Hepatocyte (in vitro differentiated cells): ENCODE results near the gene STK32C. TPM values are rescaled to one million over a fixed set of nuclear protein-coding genes. Genes with fewer than 3 reads are reported as not detected.

Experiments
- DNase-seq: peaks from one replicate; pipeline ENCODE4 v3.0.0-alpha.2; 2016; ENCODE audit warnings: low spot score
- H2AFZ ChIP-seq: fragments of 200-600 bp; sonication (generic); 2 replicates; pipeline ENCODE4 v1.6.0; 2016; ENCODE audit warnings: antibody characterized with exemption, mild to moderate bottlenecking
- H3K27ac ChIP-seq: fragments of 200-600 bp; sonication (generic); 2 replicates; pipeline ENCODE4 v1.5.1; 2016; ENCODE audit warnings: mild to moderate bottlenecking
- H3K27me3 ChIP-seq: fragments of 200-600 bp; sonication (generic); 2 replicates; pipeline ENCODE4 v1.6.1; 2016
- H3K36me3 ChIP-seq: fragments of 200-600 bp; sonication (generic); replicated peaks from 2 replicates; pipeline ENCODE4 v1.5.1; 2016; ENCODE audit warnings: low read depth; ENCODE audit not compliant: insufficient read depth
- H3K4me1 ChIP-seq: fragments of 200-600 bp; sonication (generic); 2 replicates; pipeline ENCODE4 v1.5.1; 2016; ENCODE audit warnings: mild to moderate bottlenecking, moderate library complexity; ENCODE audit not compliant: insufficient read depth
- H3K4me2 ChIP-seq: fragments of 200-600 bp; sonication (generic); 2 replicates; pipeline ENCODE4 v1.6.0; 2016
- H3K4me3 ChIP-seq: fragments of 200-600 bp; sonication (generic); 2 replicates; pipeline ENCODE4 v1.5.1; 2016; ENCODE audit warnings: mild to moderate bottlenecking
- H3K79me2 ChIP-seq: fragments of 200-600 bp; sonication (generic); 2 replicates; pipeline ENCODE4 v1.6.0; 2017; ENCODE audit warnings: mild to moderate bottlenecking
- H3K9me2 ChIP-seq: fragments of 200-600 bp; sonication (generic); replicated peaks from 2 replicates; pipeline ENCODE4 v1.6.0; 2017; ENCODE audit warnings: mild to moderate bottlenecking; ENCODE audit not compliant: insufficient read depth
- H3K9me3 ChIP-seq: fragments of 200-600 bp; sonication (generic); 2 replicates; pipeline ENCODE4 v1.5.1; 2016; ENCODE audit warnings: low read depth, mild to moderate bottlenecking
- H4K20me1 ChIP-seq: fragments of 200-600 bp; sonication (generic); 2 replicates; pipeline ENCODE4 v1.6.0; 2016; ENCODE audit warnings: mild to moderate bottlenecking; ENCODE audit not compliant: insufficient read depth, poor library complexity, severe bottlenecking
- CTCF ChIP-seq: fragments of 200-600 bp; sonication (generic); IDR thresholded peaks from 2 replicates; pipeline ENCODE4 v1.5.1; 2016; ENCODE audit warnings: antibody characterized with exemption, mild to moderate bottlenecking; ENCODE audit not compliant: poor library complexity
- EZH2 ChIP-seq: fragments of 200-600 bp; sonication (generic); IDR thresholded peaks from 2 replicates; pipeline ENCODE4 v1.6.1; 2016; ENCODE audit warnings: antibody characterized with exemption, mild to moderate bottlenecking, borderline replicate concordance
- EZH2phosphoT487 ChIP-seq: fragments of 200-600 bp; sonication (generic); IDR thresholded peaks from one replicate; pipeline ENCODE4 v1.6.1; 2018; ENCODE audit warnings: antibody characterized with exemption, mild to moderate bottlenecking, low read depth, moderate library complexity; ENCODE audit not compliant: unreplicated experiment, severe bottlenecking
- WGBS: methylation state at CpG from one replicate; pipeline ENCODE4 v1.1.6; 2016; ENCODE audit warnings: low lambda C conversion rate; ENCODE audit errors: missing lambda C conversion rate; 5-methylcytosine and 5-hydroxymethylcytosine counted together
- polyA plus RNA-seq: library from polyadenylated mRNA; unstranded; fragments of >200 nt; fragmentation: Nextera tagmentation; extraction: Ambion mirVana; gene quantifications from 2 replicates; pipeline ENCODE4 v1.2.1, GENCODE V29; 2016
- total RNA-seq: library from RNA; depleted of rRNA; stranded (reverse); fragments of >200 nt; gene quantifications from 2 replicates; pipeline ENCODE4 v1.2.3, GENCODE V29; 2014

The STK32C gene
- total and polyA plus RNA-seq, 2 experiments from 2014 or later, result 7.9 to 12.2 TPM

GRCh38 chr10:132350391-132350790, 42.6 kb upstream of the STK32C start:
- no peaks in the 10 kb centered on the region for H3K79me2 ChIP-seq
- TF ChIP-seq EZH2phosphoT487, result no peak
- no peak for TF ChIP-seq CTCF
- TF ChIP-seq EZH2, result no peak
- no peak overlapping the region for H3K4me3 ChIP-seq
- no peaks in the 10 kb centered on the region for H3K4me1 ChIP-seq
- WGBS, result 93% methylated on average over 11 of the region's 11 CpGs
- no peak overlapping the region for H3K27ac ChIP-seq
- H4K20me1 ChIP-seq, result no peaks in the 10 kb centered on the region
- H3K4me2 ChIP-seq, result no peak overlapping the region
- no peak for DNase-seq
- H3K36me3 ChIP-seq, result no peaks in the 10 kb centered on the region
- no peaks in the 10 kb centered on the region for H3K9me3 ChIP-seq
- no peaks in the 10 kb centered on the region for H3K27me3 ChIP-seq
- H2AFZ ChIP-seq, result no peak overlapping the region
- no peaks in the 10 kb centered on the region for H3K9me2 ChIP-seq

GRCh38 chr10:132349766-132350165, 42.0 kb upstream of the STK32C start:
- no peaks in the 10 kb centered on the region for H3K27me3 ChIP-seq
- H3K27ac ChIP-seq, result no peak overlapping the region
- H3K4me2 ChIP-seq, result no peak overlapping the region
- no peaks in the 10 kb centered on the region for H3K9me2 ChIP-seq
- no peak for DNase-seq
- H3K36me3 ChIP-seq, result no peaks in the 10 kb centered on the region
- no peaks in the 10 kb centered on the region for H3K9me3 ChIP-seq
- H2AFZ ChIP-seq, result no peak overlapping the region
- WGBS, result 93% methylated on average over 6 of the region's 6 CpGs
- no peaks in the 10 kb centered on the region for H3K4me1 ChIP-seq
- H3K4me3 ChIP-seq, result no peak overlapping the region
- TF ChIP-seq EZH2 (no peak), CTCF (no peak), EZH2phosphoT487 (no peak)
- H3K79me2 ChIP-seq, result no peaks in the 10 kb centered on the region
- H4K20me1 ChIP-seq, result no peaks in the 10 kb centered on the region

GRCh38 chr10:132347931-132348267, 40.1 kb upstream of the STK32C start:
- no peak for DNase-seq
- Histone ChIP-seq H2AFZ (no peak overlapping the region), H3K4me1 (no peaks in the 10 kb centered on the region), H4K20me1 (no peaks in the 10 kb centered on the region), H3K36me3 (no peaks in the 10 kb centered on the region), H3K79me2 (no peaks in the 10 kb centered on the region), H3K27ac (no peak overlapping the region), H3K4me3 (no peak overlapping the region), H3K27me3 (no peaks in the 10 kb centered on the region), H3K9me2 (no peaks in the 10 kb centered on the region), H3K9me3 (no peaks in the 10 kb centered on the region), H3K4me2 (no peak overlapping the region)
- WGBS, result 90% methylated on average over 13 of the region's 13 CpGs
- TF ChIP-seq CTCF, result no peak
- TF ChIP-seq EZH2phosphoT487, result no peak
- TF ChIP-seq EZH2, result no peak
